ENCODE measurements around the gene TEX19.

The TEX19 gene

DNA sequence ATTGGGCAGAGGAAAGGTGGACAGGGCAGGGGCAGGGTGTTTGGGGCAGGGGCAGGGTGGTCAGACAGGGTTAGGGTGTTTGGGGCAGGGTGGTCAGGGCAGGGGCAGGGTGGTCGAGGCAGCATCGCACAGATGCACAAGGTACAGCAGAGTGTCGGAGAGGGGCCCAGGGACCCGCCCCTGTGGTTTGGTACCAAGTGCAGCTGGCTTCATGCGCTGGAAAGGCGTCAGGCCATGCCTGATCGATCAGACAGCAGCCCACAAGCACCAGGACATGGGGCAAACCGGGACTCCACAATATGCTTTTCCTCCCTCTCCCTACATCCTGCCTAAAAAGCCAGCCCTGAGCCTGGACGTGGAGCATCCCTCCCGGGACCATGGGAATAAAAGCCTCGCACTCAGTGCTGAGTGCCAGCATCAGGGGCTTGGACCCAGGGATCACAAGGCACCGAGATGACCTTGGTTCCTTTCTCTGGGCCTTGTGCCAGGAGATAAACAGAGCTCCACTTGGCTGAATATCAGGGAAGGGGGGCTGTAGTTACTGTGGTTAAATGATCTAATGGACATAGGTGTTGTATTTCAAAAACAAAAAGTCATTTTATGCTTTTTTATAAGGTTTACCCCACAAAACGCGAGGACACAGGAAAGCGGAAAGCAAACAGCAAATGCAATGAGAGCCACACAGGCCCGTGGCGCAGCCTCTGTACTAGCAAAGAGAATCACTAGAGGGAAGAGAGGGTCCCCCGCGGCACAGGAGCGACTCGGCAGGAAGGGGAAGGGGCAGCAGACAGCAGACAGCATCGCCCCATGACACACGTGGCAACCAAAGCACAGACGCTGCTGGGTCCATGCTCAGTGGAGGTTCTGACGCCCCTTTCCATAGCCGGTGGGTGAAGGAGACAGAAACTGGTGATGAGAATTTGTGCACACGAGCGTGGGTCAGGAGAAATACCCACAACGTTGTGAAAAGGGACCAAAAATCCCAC, 53.8 kb downstream of the TEX19 start:
- DNase-seq (ENCODE audit: low read depth): no peak

More for the DNA sequence above, 53.8 kb downstream of the TEX19 start:
- TF ChIP-seq, protein P1, sequence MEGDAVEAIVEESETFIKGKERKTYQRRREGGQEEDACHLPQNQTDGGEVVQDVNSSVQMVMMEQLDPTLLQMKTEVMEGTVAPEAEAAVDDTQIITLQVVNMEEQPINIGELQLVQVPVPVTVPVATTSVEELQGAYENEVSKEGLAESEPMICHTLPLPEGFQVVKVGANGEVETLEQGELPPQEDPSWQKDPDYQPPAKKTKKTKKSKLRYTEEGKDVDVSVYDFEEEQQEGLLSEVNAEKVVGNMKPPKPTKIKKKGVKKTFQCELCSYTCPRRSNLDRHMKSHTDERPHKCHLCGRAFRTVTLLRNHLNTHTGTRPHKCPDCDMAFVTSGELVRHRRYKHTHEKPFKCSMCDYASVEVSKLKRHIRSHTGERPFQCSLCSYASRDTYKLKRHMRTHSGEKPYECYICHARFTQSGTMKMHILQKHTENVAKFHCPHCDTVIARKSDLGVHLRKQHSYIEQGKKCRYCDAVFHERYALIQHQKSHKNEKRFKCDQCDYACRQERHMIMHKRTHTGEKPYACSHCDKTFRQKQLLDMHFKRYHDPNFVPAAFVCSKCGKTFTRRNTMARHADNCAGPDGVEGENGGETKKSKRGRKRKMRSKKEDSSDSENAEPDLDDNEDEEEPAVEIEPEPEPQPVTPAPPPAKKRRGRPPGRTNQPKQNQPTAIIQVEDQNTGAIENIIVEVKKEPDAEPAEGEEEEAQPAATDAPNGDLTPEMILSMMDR (IDR thresholded peaks at IDR 0.05; ENCODE audit: low read depth, low read length, missing control alignments): no peak
- H3K4me3 ChIP-seq (ENCODE audit: low read depth, low read length): no peak overlapping the region

All from GM12864 (cell line).